ENCODE measurements around the gene CXXC5. TPM values are rescaled to one million over a fixed set of nuclear protein-coding genes. Genes with fewer than 3 reads are reported as not detected.

CXXC5 gene
- total and polyA plus RNA-seq, 9 of the 15 experiments (the other 6 are each of a cell fraction or from before 2014, with no cell fraction given), result 1.9 to 123 (median 45.8) TPM

GRCh38 chr5:139646912-139647505 is 1.1 kb upstream of the CXXC5 start (continued):
- TF ChIP-seq MLX (CRISPR knock-in tag; conservative IDR thresholded peaks at IDR 0.05) (no peak), ZHX1 (conservative IDR thresholded peaks at IDR 0.05; ENCODE audit: low read length) (no peak), ZKSCAN1 (IDR thresholded peaks at IDR 0.05; ENCODE audit: low read depth, low read length) (no peak), RAD21 (CRISPR knock-in tag; conservative IDR thresholded peaks at IDR 0.05 in 1 of 2, IDR thresholded peaks at IDR 0.05 in 1 of 2) (no peak), NR1H2 (CRISPR knock-in tag; IDR thresholded peaks at IDR 0.05) (no peak), SMARCA5 (IDR thresholded peaks at IDR 0.05) (no peak), SFPQ (IDR thresholded peaks at IDR 0.05; ENCODE audit: low read depth, low read length) (no peak), ZNF766 (CRISPR knock-in tag; conservative IDR thresholded peaks at IDR 0.05) (0 out of 2 replicates have a peak, but pooled peaks have one; percentile 28), ZBTB33 (CRISPR knock-in tag; IDR thresholded peaks at IDR 0.05) (no peak), KDM1A (IDR thresholded peaks at IDR 0.05) (no peak), THAP7 (CRISPR knock-in tag; IDR thresholded peaks at IDR 0.05) (no peak), POLR2A (conservative IDR thresholded peaks at IDR 0.05) (no peak), MXI1 (IDR thresholded peaks at IDR 0.05; ENCODE audit: low read depth, low read length) (no peak), TSC22D4 (tag; IDR thresholded peaks at IDR 0.05) (no peak), ZFP36 (IDR thresholded peaks at IDR 0.05; ENCODE audit: low read depth, low read length, partially characterized antibody) (no peak), ZNF561 (CRISPR knock-in tag; conservative IDR thresholded peaks at IDR 0.05) (no peak), ZNF23 (CRISPR knock-in tag; IDR thresholded peaks at IDR 0.05) (no peak), HMGXB4 (CRISPR knock-in tag; IDR thresholded peaks at IDR 0.05) (no peak), BDP1 (IDR thresholded peaks at IDR 0.05; ENCODE audit: insufficient read depth, insufficient read length) (no peak)

Measured in K562 (cell line).